Aorta (tissue), 5 donors: ENCODE measurements around the gene ETV6. TPM values are rescaled to one million over a fixed set of nuclear protein-coding genes. Genes with fewer than 3 reads are reported as not detected.

Experiments
- ATAC-seq: fragments of 200-7000 bp; cut with Tn5 transposase; one replicate; pipeline ENCODE4 v1.9.1; 2022; ENCODE audit warnings: moderate library complexity; ENCODE audit not compliant: low FRiP score
- DNase-seq, 2 donors: peaks; one replicate each; pipeline ENCODE4 v3.0.0-alpha.2; 2020
- H3K27ac ChIP-seq, 2 donors: one replicate each; pipeline ENCODE4 v1.5.1; 2013; ENCODE audit warnings: low read length in 2 of 2, mild to moderate bottlenecking in 2 of 2, moderate library complexity in 2 of 2, control low read depth in 1 of 2, inconsistent platforms in 1 of 2, low read depth in 1 of 2
- H3K27me3 ChIP-seq, 2 donors: one replicate each; pipeline ENCODE4 v1.6.1; 2013; ENCODE audit warnings: control low read depth in 1 of 2, low read length in 1 of 2, mild to moderate bottlenecking in 1 of 2, moderate library complexity in 1 of 2; ENCODE audit not compliant: insufficient read depth in 2 of 2, control insufficient read depth in 1 of 2
- H3K36me3 ChIP-seq, 2 donors: one replicate each; pipeline ENCODE4 v1.6.1; 2013; ENCODE audit warnings: control low read depth in 1 of 2, low read length in 1 of 2, mild to moderate bottlenecking in 1 of 2; ENCODE audit not compliant: insufficient read depth in 2 of 2, control insufficient read depth in 1 of 2
- H3K4me1 ChIP-seq, 2 donors: one replicate each; pipeline ENCODE4 v1.6.1; 2013; ENCODE audit warnings: low read length in 2 of 2, control low read depth in 1 of 2, mild to moderate bottlenecking in 1 of 2, moderate library complexity in 1 of 2; ENCODE audit not compliant: insufficient read depth in 2 of 2, control insufficient read depth in 1 of 2
- H3K4me3 ChIP-seq, 2 donors: one replicate each; pipeline ENCODE4 v1.5.1; 2013; ENCODE audit warnings: low read length in 2 of 2, control low read depth in 1 of 2, mild to moderate bottlenecking in 1 of 2
- H3K9me3 ChIP-seq: one replicate; pipeline ENCODE4 v1.6.1; 2013; ENCODE audit warnings: mild to moderate bottlenecking, low read length; ENCODE audit not compliant: control insufficient read depth
- WGBS, 2 donors: extraction: QIAGEN DNeasy Blood & Tissue Kit; methylation state at CpG; one replicate each; pipeline ENCODE4 v1.1.7; 2013; 5-methylcytosine and 5-hydroxymethylcytosine counted together
- intact Hi-C, 2 donors: fragments of 100-400 bp; cut with DNase I; formaldehyde crosslinking; loops; one replicate each; pipeline versions ENCODE4 v1.14.2 to v1.15.0; 2022
- polyA plus RNA-seq, 2 donors: library from polyadenylated mRNA; stranded (reverse); fragments of 200-250 nt; gene quantifications; one replicate each; pipeline ENCODE4 v1.2.3, GENCODE V29; 2013
- total RNA-seq, 2 donors: library from RNA; stranded (reverse); fragmentation: NEBNext Ultra II Directional; extraction: Animal tissue kit (Norgen Biotek cat#: 25700); gene quantifications; one replicate each; pipeline ENCODE4 v1.2.1, GENCODE V29; 2021
- donor health status: healthy with polysubstance abuse.
- donor health status: Bipolar disorder and iron deficiency.
- donor health status: DM: no; HTN: no; CAD: no.
- donor health status: DM: no; HTN: no; CAD: no.
- donor health status: DM: yes; HTN: yes; CAD: no.

ETV6 gene
- total and polyA plus RNA-seq, 4 donors: 6.9 to 113 (median 46.7) TPM

GRCh38 chr12:11812241-11812585 lies 162.7 kb downstream of the ETV6 start:
- intact Hi-C loops: loop anchor here in 1 of 2 donors (5.0 kb wide), 1 partner anchor 70 kb away; no protein-coding TSS in a partner anchor
- peak overlapping the region in 1 of 2 donors; percentile 69 for H3K27ac ChIP-seq
- DNase-seq (no peak), ATAC-seq (peak; percentile 12)
- H3K27me3 ChIP-seq: no peaks in the 10 kb centered on the region
- H3K9me3 ChIP-seq: no peaks in the 10 kb centered on the region
- H3K4me1 ChIP-seq: peaks cover 0 to 4% of the 10 kb centered on the region in 2 donors
- no peak overlapping the region for H3K4me3 ChIP-seq
- no peaks in the 10 kb centered on the region for H3K36me3 ChIP-seq
- WGBS, 2 donors: 31 to 36% methylated on average over 2 of the region's 2 CpGs

DNA sequence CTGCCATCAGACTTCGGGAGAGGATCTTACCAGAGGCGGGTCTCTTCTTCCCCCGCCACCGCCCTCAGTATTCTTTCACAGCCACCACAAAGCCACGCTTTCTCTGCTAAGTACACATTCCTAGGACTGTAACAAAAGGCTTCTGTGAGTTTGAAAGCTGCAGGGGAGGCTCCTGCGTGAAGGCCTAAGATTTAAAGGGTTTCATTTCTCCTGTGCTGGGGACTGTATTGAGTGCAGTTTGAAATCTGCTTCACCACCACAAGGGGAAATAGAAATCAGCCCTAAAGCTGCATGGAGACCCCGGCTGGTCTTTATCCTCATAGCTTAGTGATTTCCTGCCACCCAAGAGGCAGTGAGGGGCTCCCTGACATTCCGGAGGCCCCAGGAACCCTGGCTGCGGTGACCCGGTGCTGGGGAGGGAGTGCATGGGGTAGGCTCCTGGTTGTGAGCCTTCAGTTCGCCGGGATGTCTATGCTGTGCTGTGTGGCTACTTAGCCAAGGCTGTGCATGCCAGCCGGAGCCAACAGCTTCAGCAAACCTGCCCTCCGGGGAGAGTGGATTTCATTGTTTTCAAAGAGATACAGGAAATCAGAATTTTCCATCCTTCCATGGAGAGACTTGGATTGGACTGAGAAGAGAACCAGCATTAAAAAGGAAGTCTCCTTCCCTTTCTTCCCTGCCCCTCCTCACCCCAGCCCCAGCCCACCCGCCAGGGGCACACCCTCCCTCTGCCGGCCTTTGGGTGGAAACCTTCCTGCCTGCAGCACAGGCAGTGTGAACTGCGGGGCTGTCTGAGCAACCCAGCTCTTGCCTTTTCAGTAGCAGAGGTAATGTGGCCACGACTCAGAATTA lies 163.3 kb downstream of the ETV6 start:
- Histone ChIP-seq H3K4me3 (peak overlapping the region in 1 of 2 donors; percentile 3), H3K9me3 (no peaks in the 10 kb centered on the region), H3K36me3 (no peaks in the 10 kb centered on the region), H3K4me1 (peaks cover 0 to 4% of the 10 kb centered on the region in 2 donors), H3K27ac (peak overlapping the region in 1 of 2 donors; percentile 69), H3K27me3 (no peaks in the 10 kb centered on the region)
- ATAC-seq: peak; percentile 68
- peak in 1 of 2 donors; percentile 72 for DNase-seq
- 7 to 8% methylated on average over 18 of the region's 18 CpGs for WGBS, 2 donors
- intact Hi-C loops: loop anchor here in 1 of 2 donors (5.0 kb wide), 1 partner anchor 69 kb away; no protein-coding TSS in a partner anchor

DNA sequence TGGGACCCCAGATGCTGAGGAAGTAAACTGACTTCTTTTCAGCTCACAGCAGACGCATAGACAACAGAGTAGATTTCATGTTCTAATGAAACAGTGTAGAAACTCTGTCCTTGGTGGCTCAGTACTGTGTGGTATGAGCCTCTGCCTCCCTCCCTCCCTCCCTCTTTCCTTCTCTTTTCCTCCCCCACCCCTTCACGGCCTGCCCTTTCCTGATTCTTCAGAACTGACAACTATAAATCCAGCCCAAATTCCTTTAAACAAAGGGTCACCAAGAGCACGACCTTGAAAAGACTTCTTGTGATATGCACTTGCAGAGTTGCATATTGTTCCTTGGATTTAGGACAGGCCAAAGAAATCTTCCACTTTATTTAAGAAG lies 164.0 kb downstream of the ETV6 start:
- intact Hi-C loops: loop anchor here in 1 of 2 donors (5.0 kb wide), 1 partner anchor 69 kb away; no protein-coding TSS in a partner anchor

GRCh38 chr12:11814374-11814773 lies 164.9 kb downstream of the ETV6 start:
- Histone ChIP-seq H3K4me3 (no peak overlapping the region), H3K4me1 (peaks cover 0 to 4% of the 10 kb centered on the region in 2 donors), H3K27ac (no peak overlapping the region), H3K36me3 (no peaks in the 10 kb centered on the region), H3K27me3 (no peaks in the 10 kb centered on the region), H3K9me3 (no peaks in the 10 kb centered on the region)
- ATAC-seq: no peak
- 25 to 26% methylated on average over 3 of the region's 3 CpGs for WGBS, 2 donors
- intact Hi-C loops: loop anchor here in 1 of 2 donors (5.0 kb wide), 1 partner anchor 68 kb away; no protein-coding TSS in a partner anchor
- DNase-seq: no peak

More for the DNA sequence above, 164.0 kb downstream of the ETV6 start:
- 2 to 4% methylated on average over 3 of the region's 3 CpGs for WGBS, 2 donors
- no peaks in the 10 kb centered on the region for H3K36me3 ChIP-seq
- H3K4me3 ChIP-seq: peak overlapping the region in 1 of 2 donors; percentile 3
- no peaks in the 10 kb centered on the region for H3K27me3 ChIP-seq
- H3K4me1 ChIP-seq: peaks cover 0 to 4% of the 10 kb centered on the region in 2 donors
- no peaks in the 10 kb centered on the region for H3K9me3 ChIP-seq
- DNase-seq: no peak
- peak overlapping the region in 1 of 2 donors; percentile 59 for H3K27ac ChIP-seq
- peak; percentile 36 for ATAC-seq

DNA sequence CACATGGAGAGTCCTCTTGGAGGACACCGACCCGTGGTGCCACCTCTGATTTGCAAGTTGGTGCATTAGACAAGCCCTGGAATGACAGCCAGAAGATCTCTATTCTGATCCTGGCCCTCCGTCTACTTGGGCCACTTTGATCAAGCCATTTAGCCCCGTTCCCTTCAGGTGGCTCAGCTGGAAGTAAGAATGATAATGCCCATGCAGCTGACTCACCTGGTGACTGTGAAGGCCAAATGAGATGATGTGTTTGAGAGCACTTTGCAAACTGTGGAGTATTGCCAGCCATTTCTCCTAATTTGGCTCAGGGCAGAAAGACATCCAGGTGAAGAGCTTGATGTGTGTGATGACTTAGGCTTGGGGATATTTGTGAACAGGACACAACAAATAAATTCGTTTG lies 165.9 kb downstream of the ETV6 start:
- DNase-seq: no peak
- H3K27me3 ChIP-seq: no peaks in the 10 kb centered on the region
- H3K4me3 ChIP-seq: no peak overlapping the region
- intact Hi-C loops: no loop called here
- H3K9me3 ChIP-seq: no peaks in the 10 kb centered on the region
- no peaks in the 10 kb centered on the region for H3K36me3 ChIP-seq
- peaks cover 0 to 4% of the 10 kb centered on the region in 2 donors for H3K4me1 ChIP-seq
- 89 to 93% methylated on average over 5 of the region's 5 CpGs for WGBS, 2 donors
- no peak for ATAC-seq
- no peak overlapping the region for H3K27ac ChIP-seq

DNA sequence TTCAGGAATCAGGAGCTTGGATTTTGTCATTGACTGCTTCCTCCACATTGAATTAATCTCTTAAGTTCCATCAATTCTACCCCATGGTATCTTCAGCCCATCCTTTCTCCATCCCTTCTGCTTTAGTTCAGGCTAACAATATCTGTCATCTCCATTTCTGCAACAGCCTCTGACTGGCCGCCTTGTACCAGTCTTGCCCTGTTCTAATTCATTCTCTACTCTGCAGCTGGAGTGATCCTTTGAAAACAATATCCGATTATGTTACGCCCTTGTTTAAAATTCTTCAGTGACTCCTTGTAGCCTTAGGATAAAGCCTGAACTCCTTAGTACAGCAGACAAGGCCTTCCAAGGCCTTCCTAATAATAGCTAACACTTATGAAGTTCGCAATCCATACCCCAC lies 170.2 kb downstream of the ETV6 start:
- WGBS, 2 donors: 94 to 95% methylated on average over 4 of the region's 4 CpGs
- H3K9me3 ChIP-seq: no peaks in the 10 kb centered on the region
- no peaks in the 10 kb centered on the region for H3K36me3 ChIP-seq
- H3K27ac ChIP-seq: no peak overlapping the region
- ATAC-seq (no peak), DNase-seq (no peak)
- H3K27me3 ChIP-seq: no peaks in the 10 kb centered on the region
- peaks cover 0 to under 1% of the 10 kb centered on the region in 2 donors for H3K4me1 ChIP-seq
- no peak overlapping the region for H3K4me3 ChIP-seq
- intact Hi-C loops: loop anchor here in 1 of 2 donors (5.0 kb wide), 1 partner anchor 57 kb away; no protein-coding TSS in a partner anchor

GRCh38 chr12:11820476-11820875 lies 171.0 kb downstream of the ETV6 start:
- no peak for DNase-seq
- no peaks in the 10 kb centered on the region for H3K4me1 ChIP-seq
- no peak overlapping the region for H3K4me3 ChIP-seq
- ATAC-seq: no peak
- H3K27ac ChIP-seq: no peak overlapping the region
- no peaks in the 10 kb centered on the region for H3K9me3 ChIP-seq
- 98 to 100% methylated on average over 3 of the region's 3 CpGs for WGBS, 2 donors
- intact Hi-C loops: loop anchor here in 1 of 2 donors (5.0 kb wide), 1 partner anchor 58 kb away; no protein-coding TSS in a partner anchor
- H3K36me3 ChIP-seq: no peaks in the 10 kb centered on the region
- H3K27me3 ChIP-seq: no peaks in the 10 kb centered on the region

GRCh38 chr12:11821386-11822080 lies 172.1 kb downstream of the ETV6 start:
- ATAC-seq: no peak
- Histone ChIP-seq H3K4me3 (no peak overlapping the region), H3K4me1 (no peaks in the 10 kb centered on the region), H3K9me3 (no peaks in the 10 kb centered on the region), H3K36me3 (no peaks in the 10 kb centered on the region), H3K27ac (no peak overlapping the region), H3K27me3 (no peaks in the 10 kb centered on the region)
- intact Hi-C loops: loop anchor here in 1 of 2 donors (5.0 kb wide), 1 partner anchor 59 kb away; no protein-coding TSS in a partner anchor
- 91 to 96% methylated on average over 10 of the region's 10 CpGs for WGBS, 2 donors
- no peak for DNase-seq
